ENCODE results near the gene WDR20. TPM values are rescaled to one million over a fixed set of nuclear protein-coding genes. Genes with fewer than 3 reads are reported as not detected.

Gene WDR20
- total RNA-seq, 1 experiment from 2014 or later, result 23.7 TPM

GRCh38 chr14:102222751-102223150, 83.1 kb downstream of the WDR20 start:
- Histone ChIP-seq H4K20me1 (ENCODE audit: low read length) (no peaks in the 10 kb centered on the region), H3K9ac (ENCODE audit: low read length) (no peak overlapping the region), H3K36me3 (ENCODE audit: low read depth, low read length) (0 out of 2 replicates have a peak, but pooled peaks cover 4% of the 10 kb centered on the region), H3K9me3 (ENCODE audit: low read length) (no peaks in the 10 kb centered on the region), H2AFZ (ENCODE audit: low read length) (no peak overlapping the region), H3K27ac (ENCODE audit: low read length) (no peak overlapping the region), H3K9me2 (replicated peaks; ENCODE audit: low read length) (no peaks in the 10 kb centered on the region), H3K4me2 (ENCODE audit: low read length) (no peak overlapping the region), H3K27me3 (ENCODE audit: low read length) (no peaks in the 10 kb centered on the region), H3K4me3 (ENCODE audit: low read length) (no peak overlapping the region), H3F3A (ENCODE audit: low read length, unreplicated experiment) (peaks cover 6% of the 10 kb centered on the region), H3K79me2 (ENCODE audit: low read length) (peaks cover 23% of the 10 kb centered on the region), H3K4me1 (ENCODE audit: insufficient read depth, low read length) (peaks cover 22% of the 10 kb centered on the region)
- CTCF ChIA-PET, result no interaction called here
- no peak for DNase-seq
- no peak for ATAC-seq
- TF ChIP-seq CTCF (conservative IDR thresholded peaks at IDR 0.05; ENCODE audit: low read depth, low read length), result no peak
- TF ChIP-seq EZH2phosphoT487 (IDR thresholded peaks at IDR 0.05; ENCODE audit: borderline replicate concordance, low read length), result no peak
- TF ChIP-seq EZH2 (IDR thresholded peaks at IDR 0.05; ENCODE audit: low read length, unreplicated experiment), result no peak
- POLR2A ChIA-PET (ENCODE audit: unreplicated experiment), result no interaction called here
- intact Hi-C loops (cut with micrococcal nuclease), result loop anchor here (5.0 kb wide), 1 partner anchor 95 kb away; the partner anchor contains the start of gene ZNF839
- BruUV-seq (replicated peaks), result no TSS peak

GRCh38 chr14:102223682-102224081, 84.0 kb downstream of the WDR20 start:
- H3K9ac ChIP-seq (ENCODE audit: low read length), result no peak overlapping the region
- POLR2A ChIA-PET (ENCODE audit: unreplicated experiment), result no interaction called here
- H3K27me3 ChIP-seq (ENCODE audit: low read length), result no peaks in the 10 kb centered on the region
- H3K36me3 ChIP-seq (ENCODE audit: low read depth, low read length), result peaks cover 8% of the 10 kb centered on the region; the same call in 1 of the 2 replicates
- H2AFZ ChIP-seq (ENCODE audit: low read length), result no peak overlapping the region
- no peak overlapping the region for H3K4me2 ChIP-seq (ENCODE audit: low read length)
- no peak overlapping the region for H3K27ac ChIP-seq (ENCODE audit: low read length)
- H3K9me2 ChIP-seq (replicated peaks; ENCODE audit: low read length), result no peaks in the 10 kb centered on the region
- no peak overlapping the region for H3K4me3 ChIP-seq (ENCODE audit: low read length)
- TF ChIP-seq CTCF (conservative IDR thresholded peaks at IDR 0.05; ENCODE audit: low read depth, low read length), result no peak
- TF ChIP-seq EZH2 (IDR thresholded peaks at IDR 0.05; ENCODE audit: low read length, unreplicated experiment), result no peak
- TF ChIP-seq EZH2phosphoT487 (IDR thresholded peaks at IDR 0.05; ENCODE audit: borderline replicate concordance, low read length), result no peak
- H3K79me2 ChIP-seq (ENCODE audit: low read length), result peaks cover 14% of the 10 kb centered on the region
- ATAC-seq (no peak), DNase-seq (no peak)
- BruUV-seq (replicated peaks), result no TSS peak
- H3K4me1 ChIP-seq (ENCODE audit: insufficient read depth, low read length), result peaks cover 22% of the 10 kb centered on the region
- no peaks in the 10 kb centered on the region for H4K20me1 ChIP-seq (ENCODE audit: low read length)
- intact Hi-C loops (cut with micrococcal nuclease), result loop anchor here (5.0 kb wide), 1 partner anchor 94 kb away; the partner anchor contains the start of gene ZNF839
- H3F3A ChIP-seq (ENCODE audit: low read length, unreplicated experiment), result peaks cover 6% of the 10 kb centered on the region
- CTCF ChIA-PET, result no interaction called here
- H3K9me3 ChIP-seq (ENCODE audit: low read length), result no peaks in the 10 kb centered on the region

GRCh38 chr14:102225386-102225785, 85.7 kb downstream of the WDR20 start:
- Histone ChIP-seq H3K4me1 (ENCODE audit: insufficient read depth, low read length) (peaks cover 14% of the 10 kb centered on the region), H3K27ac (ENCODE audit: low read length) (no peak overlapping the region), H4K20me1 (ENCODE audit: low read length) (no peaks in the 10 kb centered on the region), H3K79me2 (ENCODE audit: low read length) (no peaks in the 10 kb centered on the region), H3K9me3 (ENCODE audit: low read length) (no peaks in the 10 kb centered on the region), H2AFZ (ENCODE audit: low read length) (no peak overlapping the region), H3K4me3 (ENCODE audit: low read length) (no peak overlapping the region), H3K36me3 (ENCODE audit: low read depth, low read length) (peaks cover 11% of the 10 kb centered on the region; the same call in 1 of the 2 replicates), H3K27me3 (ENCODE audit: low read length) (no peaks in the 10 kb centered on the region), H3K4me2 (ENCODE audit: low read length) (no peak overlapping the region), H3K9ac (ENCODE audit: low read length) (no peak overlapping the region), H3F3A (ENCODE audit: low read length, unreplicated experiment) (peaks cover 6% of the 10 kb centered on the region), H3K9me2 (replicated peaks; ENCODE audit: low read length) (no peaks in the 10 kb centered on the region)
- CTCF ChIA-PET, result no interaction called here
- POLR2A ChIA-PET (ENCODE audit: unreplicated experiment), result no interaction called here
- TF ChIP-seq EZH2phosphoT487 (IDR thresholded peaks at IDR 0.05; ENCODE audit: borderline replicate concordance, low read length), result no peak
- ATAC-seq, result no peak
- intact Hi-C loops (cut with micrococcal nuclease), result no loop called here
- BruUV-seq (replicated peaks), result no TSS peak
- no peak for DNase-seq
